PC-3 (cell line): ENCODE data around the gene BTAF1. TPM values are rescaled to one million over a fixed set of nuclear protein-coding genes. Genes with fewer than 3 reads are reported as not detected.

Experiments
- ATAC-seq: fragments of 200-7000 bp; cut with Tn5 transposase; 2 replicates; pipeline ENCODE4 v1.9.1; 2020; ENCODE audit warnings: mild to moderate bottlenecking, moderate library complexity
- BruUV-seq: library from RNA; stranded (reverse); fragments of 400-500 nt; replicated peaks from 2 replicates; lab custom pipeline; 2021; lab: Mats Ljungman, UMichigan
- CTCF ChIA-PET: fragments of 300-600 bp; sonication (Branson Sonifier 250); formaldehyde crosslinking; loops from one replicate; lab custom pipeline; 2022; ENCODE audit warnings: antibody characterized with exemption; lab: Charles Lee
- POLR2A ChIA-PET: fragments of 300-600 bp; sonication (Branson Sonifier 250); formaldehyde crosslinking; loops from one replicate; lab custom pipeline; 2022; ENCODE audit warnings: antibody characterized with exemption; ENCODE audit not compliant: unreplicated experiment; lab: Charles Lee
- DNase-seq: peaks from one replicate; pipeline ENCODE4 v3.0.0-alpha.2; 2015
- H2AFZ ChIP-seq: fragments of 300-600 bp; sonication (generic); 2 replicates; pipeline ENCODE4 v1.6.0; 2016; ENCODE audit warnings: antibody characterized with exemption, low read length
- H3F3A ChIP-seq: fragments of 300-600 bp; sonication (generic); one replicate; pipeline ENCODE4 v1.6.0; 2017; ENCODE audit warnings: antibody characterized with exemption, low read length, control low read depth, mild to moderate bottlenecking; ENCODE audit not compliant: unreplicated experiment
- H3K27ac ChIP-seq: fragments of 300-600 bp; sonication (generic); 2 replicates; pipeline ENCODE4 v1.5.1; 2016; ENCODE audit warnings: mild to moderate bottlenecking, low read length
- H3K27me3 ChIP-seq: fragments of 300-600 bp; sonication (generic); 2 replicates; pipeline ENCODE4 v1.6.1; 2016; ENCODE audit warnings: low read length, mixed read lengths
- H3K36me3 ChIP-seq: fragments of 300-600 bp; sonication (generic); 2 replicates; pipeline ENCODE4 v1.6.1; 2016; ENCODE audit warnings: low read depth, mixed run types, low read length, mixed read lengths
- H3K4me1 ChIP-seq: fragments of 300-600 bp; sonication (generic); 2 replicates; pipeline ENCODE4 v1.5.1; 2016; ENCODE audit warnings: low read length; ENCODE audit not compliant: insufficient read depth
- H3K4me2 ChIP-seq: fragments of 300-600 bp; sonication (generic); 2 replicates; pipeline ENCODE4 v1.6.0; 2016; ENCODE audit warnings: low read length
- H3K4me3 ChIP-seq: fragments of 300-600 bp; sonication (generic); 2 replicates; pipeline ENCODE4 v1.5.1; 2016; ENCODE audit warnings: mild to moderate bottlenecking, low read length, mixed read lengths
- H3K79me2 ChIP-seq: fragments of 300-600 bp; sonication (generic); 2 replicates; pipeline ENCODE4 v1.6.1; 2017; ENCODE audit warnings: low read length, mixed read lengths
- H3K9ac ChIP-seq: fragments of 300-600 bp; sonication (generic); 2 replicates; pipeline ENCODE4 v1.6.0; 2016; ENCODE audit warnings: mild to moderate bottlenecking, low read length
- H3K9me2 ChIP-seq: fragments of 300-600 bp; sonication (generic); replicated peaks from 2 replicates; pipeline ENCODE4 v1.6.1; 2016; ENCODE audit warnings: mixed run types, low read length, mixed read lengths
- H3K9me3 ChIP-seq: fragments of 300-600 bp; sonication (generic); 2 replicates; pipeline ENCODE4 v1.6.1; 2016; ENCODE audit warnings: low read length, mixed read lengths
- H4K20me1 ChIP-seq: fragments of 300-600 bp; sonication (generic); 2 replicates; pipeline ENCODE4 v1.6.1; 2016; ENCODE audit warnings: low read length, mixed read lengths
- CTCF ChIP-seq: fragments of 300-600 bp; sonication (generic); conservative IDR thresholded peaks from 2 replicates; pipeline ENCODE4 v1.5.1; 2017; ENCODE audit warnings: antibody characterized with exemption, low read depth, mild to moderate bottlenecking, low read length
- EZH2 ChIP-seq: fragments of 300-600 bp; sonication (generic); IDR thresholded peaks from one replicate; pipeline ENCODE4 v1.6.1; 2017; ENCODE audit warnings: antibody characterized with exemption, mild to moderate bottlenecking, low read length; ENCODE audit not compliant: unreplicated experiment
- EZH2phosphoT487 ChIP-seq: fragments of 300-600 bp; sonication (generic); IDR thresholded peaks from 2 replicates; pipeline ENCODE4 v1.6.1; 2018; ENCODE audit warnings: mild to moderate bottlenecking, antibody characterized with exemption, low read length, borderline replicate concordance
- intact Hi-C: fragments of 100-400 bp; cut with micrococcal nuclease; formaldehyde crosslinking; loops from 2 replicates; pipeline ENCODE4 v1.9.0; 2023
- total RNA-seq: library from RNA; depleted of rRNA; stranded (reverse); fragments of >200 nt; gene quantifications from 2 replicates; pipeline ENCODE4 v1.2.3, GENCODE V29; 2014

Gene BTAF1
- total RNA-seq, 1 experiment from 2014 or later = 27.6 TPM

- Histone ChIP-seq H3F3A (no peaks in the 10 kb centered on the region), H3K9me3 (no peaks in the 10 kb centered on the region), H2AFZ (no peak overlapping the region), H4K20me1 (no peaks in the 10 kb centered on the region), H3K27ac (no peak overlapping the region), H3K4me1 (no peaks in the 10 kb centered on the region), H3K9me2 (no peaks in the 10 kb centered on the region), H3K36me3 (peaks cover 16% of the 10 kb centered on the region), H3K27me3 (no peaks in the 10 kb centered on the region), H3K9ac (no peak overlapping the region), H3K4me3 (no peak overlapping the region), H3K4me2 (no peak overlapping the region), H3K79me2 (no peaks in the 10 kb centered on the region)
- intact Hi-C loops = loop anchor here (5.0 kb wide), 1 partner anchor 39 kb away; no protein-coding TSS in a partner anchor
- ChIA-PET CTCF (no interaction called here), POLR2A (no interaction called here)
- no peak for ATAC-seq
- no TSS peak for BruUV-seq
- no peak for DNase-seq
- TF ChIP-seq EZH2 = no peak
- no peak for TF ChIP-seq EZH2phosphoT487
- TF ChIP-seq CTCF = no peak
Measured at GRCh38 chr10:92005978-92006377, 82.4 kb downstream of the BTAF1 start.

- no peak overlapping the region for H3K4me3 ChIP-seq
- TF ChIP-seq EZH2 (no peak), EZH2phosphoT487 (no peak), CTCF (no peak)
- H3F3A ChIP-seq = no peaks in the 10 kb centered on the region
- H3K27me3 ChIP-seq = no peaks in the 10 kb centered on the region
- no peak overlapping the region for H3K27ac ChIP-seq
- H3K4me1 ChIP-seq = peaks cover 3% of the 10 kb centered on the region; the same call in 1 of the 2 replicates
- POLR2A ChIA-PET = interaction anchor here (0.6 kb wide), 1 partner anchor 99 kb away, joined by 5 read pairs; no protein-coding TSS in a partner anchor
- CTCF ChIA-PET = interaction anchor here (0.6 kb wide), 1 partner anchor 84 kb away, joined by 5 read pairs; no protein-coding TSS in a partner anchor
- no peak overlapping the region for H3K9ac ChIP-seq
- no peaks in the 10 kb centered on the region for H3K79me2 ChIP-seq
- no peaks in the 10 kb centered on the region for H4K20me1 ChIP-seq
- H3K9me2 ChIP-seq = no peaks in the 10 kb centered on the region
- no peak overlapping the region for H2AFZ ChIP-seq
- no TSS peak for BruUV-seq
- ATAC-seq = no peak
- no peak overlapping the region for H3K4me2 ChIP-seq
- no peak for DNase-seq
- peaks cover 23% of the 10 kb centered on the region for H3K36me3 ChIP-seq
- intact Hi-C loops = loop anchor here (5.0 kb wide), 1 partner anchor 42 kb away; no protein-coding TSS in a partner anchor
- no peaks in the 10 kb centered on the region for H3K9me3 ChIP-seq
Measured at GRCh38 chr10:92009445-92009844, 85.9 kb downstream of the BTAF1 start.

- H3K27me3 ChIP-seq = no peaks in the 10 kb centered on the region
- H4K20me1 ChIP-seq = no peaks in the 10 kb centered on the region
- TF ChIP-seq EZH2phosphoT487 = no peak
- TF ChIP-seq EZH2 = no peak
- no peak for TF ChIP-seq CTCF
- no peaks in the 10 kb centered on the region for H3K9me2 ChIP-seq
- no peak overlapping the region for H3K27ac ChIP-seq
- intact Hi-C loops = no loop called here
- DNase-seq (no peak), ATAC-seq (no peak)
- H3K9me3 ChIP-seq = no peaks in the 10 kb centered on the region
- H3F3A ChIP-seq = no peaks in the 10 kb centered on the region
- no peak overlapping the region for H3K4me2 ChIP-seq
- H3K79me2 ChIP-seq = no peaks in the 10 kb centered on the region
- no peak overlapping the region for H2AFZ ChIP-seq
- ChIA-PET POLR2A (interaction anchor here (0.6 kb wide), 1 partner anchor 12 kb away, joined by 4 read pairs; no protein-coding TSS in a partner anchor), CTCF (interaction anchor here (0.6 kb wide), 1 partner anchor 85 kb away, joined by 5 read pairs; no protein-coding TSS in a partner anchor)
- peaks cover 26% of the 10 kb centered on the region for H3K36me3 ChIP-seq
- no TSS peak for BruUV-seq
- H3K4me1 ChIP-seq = peaks cover 3% of the 10 kb centered on the region; the same call in 1 of the 2 replicates
- no peak overlapping the region for H3K9ac ChIP-seq
- no peak overlapping the region for H3K4me3 ChIP-seq
Measured at GRCh38 chr10:92010047-92010735, 86.6 kb downstream of the BTAF1 start.
